Activated CD4-positive, alpha-beta T cell treated with anti-CD3 and anti-CD28 coated beads, Interleukin-2, Interleukin-6, amounts not matched to agents 100 ng/mL and 50 ng/mL, durations not matched to agents 16 hours and 8 hours (primary cell): Measurements from ENCODE around the gene TSPAN4.

Experiments used
- DNase-seq: peaks from one replicate; pipeline ENCODE4 v3.0.0-alpha.2; 2020

Gene TSPAN4

GRCh38 chr11:913043-913442, 70.4 kb downstream of the TSPAN4 start:
- no peak for DNase-seq

DNA sequence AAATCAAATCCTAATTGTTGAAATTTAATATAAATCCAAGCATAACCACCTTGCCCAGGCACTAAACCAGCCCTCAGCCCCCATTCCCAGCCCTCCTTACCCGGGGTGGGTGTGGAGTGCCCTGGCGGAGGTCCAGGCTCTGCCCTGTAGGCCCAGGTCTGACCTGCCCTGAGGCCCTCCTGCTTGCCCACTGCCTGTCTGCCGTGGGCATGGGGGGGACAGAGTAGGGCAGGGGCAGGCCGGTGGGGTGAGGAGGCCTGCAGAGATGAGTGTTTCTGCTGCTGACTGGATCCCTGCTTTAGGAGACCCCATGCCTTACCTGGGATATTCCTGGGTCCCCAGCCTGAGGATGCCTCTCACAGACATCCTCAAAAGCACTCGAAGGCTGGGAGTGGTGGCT, 71.6 kb downstream of the TSPAN4 start:
- DNase-seq, result no peak

GRCh38 chr11:914747-915501, 72.3 kb downstream of the TSPAN4 start:
- DNase-seq, result no peak
